DND-41 (cell line): ENCODE measurements around the gene SGO2.

Experiments
- ATAC-seq: fragments of 200-7000 bp; cut with Tn5 transposase; 3 replicates; pipeline ENCODE4 v1.9.1; 2021; ENCODE audit warnings: low read depth; ENCODE audit not compliant: insufficient read depth
- DNase-seq: peaks from one replicate; pipeline ENCODE4 v3.0.0-alpha.2; 2020
- H2AFZ ChIP-seq: 2 replicates; pipeline ENCODE4 v1.6.0; 2012; ENCODE audit warnings: low read depth, low read length
- H3K27ac ChIP-seq: 2 replicates; pipeline ENCODE4 v1.5.1; 2012; ENCODE audit warnings: low read length, inconsistent platforms
- H3K27me3 ChIP-seq: fragments of 200-600 bp; sonication (generic); 2 replicates; pipeline ENCODE4 v1.6.0; 2012; ENCODE audit warnings: low read length, mild to moderate bottlenecking, inconsistent platforms; ENCODE audit not compliant: insufficient read depth, poor library complexity
- H3K36me3 ChIP-seq: 2 replicates; pipeline ENCODE4 v1.5.1; 2012; ENCODE audit warnings: low read length, inconsistent platforms; ENCODE audit not compliant: insufficient read depth
- H3K4me1 ChIP-seq: 2 replicates; pipeline ENCODE4 v1.5.1; 2012; ENCODE audit warnings: mild to moderate bottlenecking, low read length; ENCODE audit not compliant: insufficient read depth
- H3K4me2 ChIP-seq: 2 replicates; pipeline ENCODE4 v1.6.0; 2012; ENCODE audit warnings: mild to moderate bottlenecking, moderate library complexity, low read length, inconsistent platforms; ENCODE audit not compliant: insufficient read depth
- H3K4me3 ChIP-seq, 2 experiments: fragments of 200-600 bp in 1 of 2; shearing (Covaris generic) in 1 of 2; 2 replicates each; pipeline ENCODE4 v1.5.1; 2012 to 2016; ENCODE audit warnings: inconsistent platforms in 2 of 2, low read length in 2 of 2, mild to moderate bottlenecking in 2 of 2, low read depth in 1 of 2, moderate library complexity in 1 of 2
- H3K79me2 ChIP-seq: 2 replicates; pipeline ENCODE4 v1.6.0; 2012; ENCODE audit warnings: low read length, inconsistent platforms; ENCODE audit not compliant: insufficient read depth
- H3K9ac ChIP-seq: 2 replicates; pipeline ENCODE4 v1.6.0; 2012; ENCODE audit warnings: low read depth, mild to moderate bottlenecking, inconsistent platforms, low read length, moderate library complexity
- H3K9me3 ChIP-seq: 2 replicates; pipeline ENCODE4 v1.5.1; 2012; ENCODE audit warnings: low read length, moderate library complexity, mild to moderate bottlenecking, inconsistent platforms; ENCODE audit not compliant: insufficient read depth, severe bottlenecking
- H4K20me1 ChIP-seq: 2 replicates; pipeline ENCODE4 v1.6.0; 2012; ENCODE audit warnings: low read length; ENCODE audit not compliant: insufficient read depth
- CTCF ChIP-seq: IDR thresholded peaks from 2 replicates; pipeline ENCODE4 v1.5.1; 2012; ENCODE audit warnings: borderline replicate concordance, low read length, moderate library complexity, mild to moderate bottlenecking; ENCODE audit not compliant: poor library complexity, severe bottlenecking; ENCODE audit errors: extremely low read depth
- EZH2 ChIP-seq: IDR thresholded peaks from 3 replicates; pipeline ENCODE4 v1.6.1; 2012; ENCODE audit warnings: borderline replicate concordance, low read depth, mild to moderate bottlenecking, moderate library complexity, low read length, inconsistent platforms; ENCODE audit not compliant: severe bottlenecking

SGO2 gene

GRCh38 chr2:200584639-200585038 is 58.6 kb downstream of the SGO2 start:
- Histone ChIP-seq H3K9me3 (no peaks in the 10 kb centered on the region), H2AFZ (no peak overlapping the region), H3K4me2 (no peak overlapping the region), H3K9ac (no peak overlapping the region), H3K27me3 (no peaks in the 10 kb centered on the region), H4K20me1 (no peaks in the 10 kb centered on the region), H3K27ac (no peak overlapping the region), H3K4me1 (no peaks in the 10 kb centered on the region), H3K4me3 (no peak overlapping the region), H3K36me3 (peaks cover 4% of the 10 kb centered on the region; the same call in 1 of the 2 replicates), H3K79me2 (no peaks in the 10 kb centered on the region)
- ATAC-seq (no peak), DNase-seq (no peak)
- TF ChIP-seq CTCF (no peak), EZH2 (no peak)

- H3K4me3 ChIP-seq: no peak overlapping the region
- H3K4me1 ChIP-seq: no peaks in the 10 kb centered on the region
- DNase-seq (no peak), ATAC-seq (no peak)
- H3K4me2 ChIP-seq: no peak overlapping the region
- H3K9me3 ChIP-seq: no peaks in the 10 kb centered on the region
- H3K79me2 ChIP-seq: no peaks in the 10 kb centered on the region
- no peak overlapping the region for H2AFZ ChIP-seq
- peaks cover 2% of the 10 kb centered on the region; the same call in 1 of the 2 replicates for H3K36me3 ChIP-seq
- TF ChIP-seq EZH2 (no peak), CTCF (no peak)
- H3K27ac ChIP-seq: no peak overlapping the region
- no peak overlapping the region for H3K9ac ChIP-seq
- no peaks in the 10 kb centered on the region for H3K27me3 ChIP-seq
- H4K20me1 ChIP-seq: no peaks in the 10 kb centered on the region
Measured at GRCh38 chr2:200585340-200585729, 59.3 kb downstream of the SGO2 start.

- no peak for DNase-seq
- TF ChIP-seq EZH2 (no peak), CTCF (no peak)
- Histone ChIP-seq H3K4me2 (no peak within 1 kb of the TSS), H3K36me3 (no peaks in the 10 kb centered on the region), H3K27me3 (no peaks in the 10 kb centered on the region), H3K27ac (no peak within 1 kb of the TSS), H3K4me3 (no peak within 1 kb of the TSS), H3K4me1 (no peaks in the 10 kb centered on the region), H3K79me2 (no peaks in the 10 kb centered on the region), H2AFZ (no peak within 1 kb of the TSS), H3K9ac (no peak within 1 kb of the TSS), H3K9me3 (no peaks in the 10 kb centered on the region), H4K20me1 (no peaks in the 10 kb centered on the region)
- no peak for ATAC-seq
Measured at GRCh38 chr2:200585730-200586643, 60.0 kb downstream of the SGO2 start, which contains the start of gene AOX1. AOX1 (plus strand) TSS chr2:200586014; CDS start chr2:200586109, 95 bp downstream.
